Ectodermal cell (in vitro differentiated cells): ENCODE data around the gene ALKBH7.
"Not testable (repeated sequence)": the region's sequence is repeated elsewhere in the genome, so short reads cannot be mapped to it uniquely, and the experiment has no call there.

ENCODE experiments used
- H3K27ac ChIP-seq: 2 replicates; pipeline ENCODE4 v1.7.0; 2013; ENCODE audit warnings: mild to moderate bottlenecking, low read depth, low read length; ENCODE audit not compliant: insufficient read depth, poor library complexity, severe bottlenecking
- H3K27me3 ChIP-seq: 2 replicates; pipeline ENCODE4 v1.7.0; 2013; ENCODE audit warnings: mild to moderate bottlenecking, low read length; ENCODE audit not compliant: insufficient read depth, control insufficient read depth, poor library complexity, severe bottlenecking
- H3K36me3 ChIP-seq: one replicate; pipeline ENCODE4 v1.7.0; 2013; ENCODE audit warnings: low read length; ENCODE audit not compliant: control insufficient read depth, insufficient read depth
- H3K4me1 ChIP-seq: one replicate; pipeline ENCODE4 v1.7.0; 2013; ENCODE audit warnings: low read length; ENCODE audit not compliant: control insufficient read depth, insufficient read depth
- H3K4me3 ChIP-seq: 2 replicates; pipeline ENCODE4 v1.7.0; 2013; ENCODE audit warnings: low read depth, low read length, control low read depth; ENCODE audit not compliant: insufficient read depth
- H3K9me3 ChIP-seq: 2 replicates; pipeline ENCODE4 v1.7.0; 2013; ENCODE audit warnings: mild to moderate bottlenecking, low read length, moderate library complexity; ENCODE audit not compliant: control insufficient read depth
- WGBS, 2 experiments: methylation state at CpG; one replicate each; pipeline ENCODE4 v1.1.7; 2013; ENCODE audit warnings: missing lambda C conversion rate in 2 of 2; 5-methylcytosine and 5-hydroxymethylcytosine counted together

ALKBH7 gene

DNA sequence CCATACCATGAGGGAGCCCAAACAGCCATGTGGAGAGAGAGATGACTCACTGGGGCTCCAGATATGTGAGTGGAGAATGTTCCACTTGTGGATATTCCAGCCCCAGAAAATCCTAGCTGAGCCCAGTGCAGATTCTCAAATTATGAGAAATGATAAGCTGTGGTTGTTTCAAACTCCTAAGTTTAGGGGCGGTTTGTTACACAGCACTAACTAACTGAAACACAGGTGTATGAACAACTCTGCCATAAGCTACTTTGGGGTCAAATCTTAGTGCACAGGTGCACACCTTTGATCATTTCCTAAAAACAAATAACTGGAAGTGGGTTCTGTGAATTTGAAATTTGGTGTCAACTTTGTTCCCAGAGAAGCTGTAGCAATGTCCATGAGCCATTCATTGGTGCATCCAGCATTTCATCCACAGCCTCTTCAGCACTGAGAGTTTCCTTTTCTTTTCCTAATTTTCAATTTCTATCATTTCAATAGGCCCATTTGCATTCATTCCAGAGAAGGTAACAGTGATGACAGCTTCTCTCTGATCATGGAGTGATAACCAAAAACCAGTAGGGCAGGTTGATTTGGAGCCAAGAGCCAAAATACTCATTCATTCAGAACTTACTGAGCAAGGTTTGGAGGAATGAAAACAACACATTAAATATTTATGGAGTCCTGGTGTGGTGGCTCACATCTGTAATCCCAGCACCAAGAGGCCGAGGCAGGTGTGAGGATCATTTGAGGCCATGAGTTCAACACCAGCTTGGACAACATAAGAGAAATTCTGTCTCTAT, 20.0 kb upstream of the ALKBH7 start:
- no peak overlapping the region for H3K4me3 ChIP-seq
- WGBS, 2 experiments = 88 to 95% methylated on average over 2 of the region's 2 CpGs
- no peaks in the 10 kb centered on the region for H3K9me3 ChIP-seq
- H3K27ac ChIP-seq = no peak overlapping the region
- no peaks in the 10 kb centered on the region for H3K27me3 ChIP-seq
- no peaks in the 10 kb centered on the region for H3K36me3 ChIP-seq
- no peaks in the 10 kb centered on the region for H3K4me1 ChIP-seq

DNA sequence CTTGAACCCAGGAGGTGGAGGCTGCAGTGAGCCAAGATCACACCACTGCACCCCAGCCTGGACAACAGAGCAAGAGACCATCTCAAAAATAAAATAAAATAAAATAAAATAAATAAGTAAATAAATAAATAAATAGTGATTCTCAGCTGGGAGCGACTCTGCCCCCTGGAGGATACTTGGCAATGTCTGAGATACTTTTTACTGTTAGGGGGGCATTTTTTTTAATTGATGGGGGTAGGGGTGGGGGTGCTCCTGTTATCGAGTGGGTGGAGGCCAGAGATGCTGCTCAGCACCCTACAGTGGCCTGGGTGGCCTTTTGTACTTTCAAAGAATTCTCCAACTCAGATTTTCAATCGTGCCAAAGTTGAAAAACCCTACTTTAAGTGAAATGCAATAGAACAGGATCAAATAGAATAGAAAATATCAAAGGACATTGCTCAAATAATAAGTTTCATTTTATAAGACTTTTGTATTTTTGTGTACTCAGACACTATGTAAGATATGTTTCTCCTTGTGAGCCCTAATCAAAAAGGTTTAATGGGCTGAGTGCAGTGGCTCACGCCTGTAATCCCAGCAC, 18.4 kb upstream of the ALKBH7 start:
- Histone ChIP-seq H3K4me3 (no peak overlapping the region), H3K36me3 (no peaks in the 10 kb centered on the region), H3K27ac (no peak overlapping the region), H3K4me1 (peaks cover 6% of the 10 kb centered on the region), H3K9me3 (no peaks in the 10 kb centered on the region), H3K27me3 (no peaks in the 10 kb centered on the region)
- WGBS, 2 experiments = 60 to 71% methylated on average over 3 to 4 of the region's 4 CpGs

DNA sequence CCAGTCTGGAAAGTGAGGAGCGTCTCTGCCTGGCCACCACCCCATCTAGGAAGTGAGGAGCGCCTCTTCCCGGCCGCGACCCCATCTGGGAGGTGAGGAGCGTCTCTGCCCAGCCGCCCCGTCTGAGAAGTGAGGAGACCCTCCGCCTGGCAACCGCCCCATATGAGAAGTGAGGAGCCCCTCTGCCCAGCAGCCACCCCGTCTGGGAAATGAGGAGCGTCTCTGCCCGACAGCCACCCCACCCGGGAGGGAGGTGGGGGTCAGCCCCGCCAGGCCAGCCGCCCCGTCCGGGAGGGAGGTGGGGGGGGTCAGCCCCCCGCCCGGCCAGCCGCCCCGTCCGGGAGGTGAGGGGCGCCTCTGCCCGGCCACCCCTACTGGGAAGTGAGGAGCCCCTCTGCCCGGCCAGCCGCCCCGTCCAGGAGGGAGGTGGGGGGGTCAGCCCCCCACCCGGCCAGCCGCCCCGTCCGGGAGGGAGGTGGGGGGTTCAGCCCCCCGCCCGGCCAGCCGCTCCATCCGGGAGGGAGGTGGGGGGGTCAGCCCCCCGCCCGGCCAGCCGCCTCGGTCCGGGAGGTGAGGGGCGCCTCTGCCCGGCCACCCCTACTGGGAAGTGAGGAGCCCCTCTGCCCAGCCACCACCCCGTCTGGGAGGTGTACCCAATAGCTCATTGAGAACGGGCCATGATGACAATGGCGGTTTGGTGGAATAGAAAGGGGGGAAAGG, 17.1 kb upstream of the ALKBH7 start:
- not testable (repeated sequence) for H3K9me3 ChIP-seq, H3K4me1 ChIP-seq, H3K27ac ChIP-seq, H3K4me3 ChIP-seq, H3K36me3 ChIP-seq, H3K27me3 ChIP-seq
- 95 to 96% methylated on average over 36 to 44 of the region's 46 CpGs for WGBS, 2 experiments

DNA sequence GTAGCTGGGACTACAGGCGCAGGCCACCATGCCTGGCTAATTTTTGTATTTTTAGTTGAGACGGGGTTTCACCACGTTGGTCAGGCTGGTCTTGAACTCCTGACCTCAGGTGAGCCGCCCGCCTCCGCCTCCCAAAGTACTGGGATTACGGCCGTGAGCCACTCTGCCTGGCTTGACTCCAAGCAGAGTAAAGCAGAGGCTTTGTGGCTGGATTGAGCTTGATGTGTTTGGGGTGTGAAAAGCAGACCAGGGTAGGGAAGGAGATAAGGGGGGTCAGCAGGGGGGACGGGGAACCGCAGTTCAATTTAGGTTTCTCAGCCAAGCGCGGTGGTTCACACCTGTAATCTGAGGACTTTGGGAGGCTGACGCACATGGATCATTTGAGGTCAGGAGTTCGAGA, 15.4 kb upstream of the ALKBH7 start:
- no peaks in the 10 kb centered on the region for H3K36me3 ChIP-seq
- no peak overlapping the region for H3K4me3 ChIP-seq
- H3K27ac ChIP-seq = no peak overlapping the region
- peaks cover 8% of the 10 kb centered on the region for H3K4me1 ChIP-seq
- WGBS, 2 experiments = 92 to 94% methylated on average over 14 of the region's 14 CpGs
- no peaks in the 10 kb centered on the region for H3K9me3 ChIP-seq
- H3K27me3 ChIP-seq = no peaks in the 10 kb centered on the region

DNA sequence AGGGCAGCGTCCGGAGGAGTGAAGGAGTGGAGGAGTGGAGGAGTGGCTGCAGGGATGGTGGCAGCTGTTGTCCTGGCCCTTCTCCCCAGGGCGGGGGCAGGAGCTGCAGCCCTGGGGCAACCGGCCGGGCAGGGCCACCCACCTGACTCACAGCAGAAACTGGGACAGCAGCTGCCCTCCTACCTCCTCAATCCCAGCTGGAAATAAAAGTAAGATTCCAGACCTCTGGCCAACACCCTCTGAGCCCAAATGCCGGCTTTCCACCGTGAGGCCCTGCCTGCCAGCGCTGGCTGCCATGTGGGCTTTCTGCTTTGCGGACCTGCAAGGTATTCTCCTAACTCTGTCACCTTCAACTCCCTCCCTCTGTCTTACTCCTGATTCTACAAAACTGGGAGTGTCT, 14.6 kb upstream of the ALKBH7 start:
- H3K4me1 ChIP-seq = peaks cover 14% of the 10 kb centered on the region
- H3K4me3 ChIP-seq = no peak overlapping the region
- no peaks in the 10 kb centered on the region for H3K9me3 ChIP-seq
- no peaks in the 10 kb centered on the region for H3K27me3 ChIP-seq
- H3K27ac ChIP-seq = no peak overlapping the region
- no peaks in the 10 kb centered on the region for H3K36me3 ChIP-seq
- 65 to 69% methylated on average over 9 of the region's 9 CpGs for WGBS, 2 experiments

DNA sequence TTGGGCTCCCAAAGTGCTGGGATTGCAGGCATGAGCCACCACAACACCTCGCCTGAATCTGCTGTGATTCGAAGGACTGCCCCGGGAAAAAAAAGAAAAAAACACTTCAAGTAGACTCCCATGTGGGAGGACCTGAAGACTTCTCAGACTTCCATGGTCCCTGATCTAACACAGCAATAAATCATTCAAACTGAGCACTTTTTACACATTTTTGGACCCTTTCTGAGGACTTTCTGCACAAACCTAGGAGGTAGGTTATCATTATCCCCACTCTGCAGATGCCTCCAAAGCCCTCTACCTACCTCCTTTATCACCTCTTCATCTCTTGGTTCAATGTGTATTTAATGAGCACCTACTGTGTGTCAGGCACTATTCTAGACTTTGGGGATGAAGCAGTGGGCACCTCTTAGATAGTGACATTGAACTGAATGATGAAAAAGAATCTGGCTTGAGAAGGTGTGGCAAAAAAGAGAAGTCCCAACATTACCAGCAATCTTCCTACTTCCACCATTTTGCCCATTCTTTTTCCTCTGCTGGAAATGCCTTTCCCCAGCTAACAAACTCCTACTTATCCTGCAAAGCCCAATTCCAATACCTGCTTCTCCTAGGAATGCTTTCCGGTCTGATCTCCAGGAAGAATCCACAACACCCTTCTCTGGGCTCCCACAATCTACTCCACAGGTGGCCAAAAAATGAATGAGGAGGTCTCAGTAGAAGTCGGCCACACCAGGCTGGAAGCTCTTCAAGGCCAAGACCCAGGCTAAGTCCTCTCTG, 12.8 kb upstream of the ALKBH7 start:
- Histone ChIP-seq H3K27ac (no peak overlapping the region), H3K36me3 (no peaks in the 10 kb centered on the region), H3K4me3 (no peak overlapping the region), H3K9me3 (no peaks in the 10 kb centered on the region), H3K27me3 (no peaks in the 10 kb centered on the region), H3K4me1 (peaks cover 14% of the 10 kb centered on the region)
- 85% methylated on average over 5 of the region's 5 CpGs for WGBS, 2 experiments

DNA sequence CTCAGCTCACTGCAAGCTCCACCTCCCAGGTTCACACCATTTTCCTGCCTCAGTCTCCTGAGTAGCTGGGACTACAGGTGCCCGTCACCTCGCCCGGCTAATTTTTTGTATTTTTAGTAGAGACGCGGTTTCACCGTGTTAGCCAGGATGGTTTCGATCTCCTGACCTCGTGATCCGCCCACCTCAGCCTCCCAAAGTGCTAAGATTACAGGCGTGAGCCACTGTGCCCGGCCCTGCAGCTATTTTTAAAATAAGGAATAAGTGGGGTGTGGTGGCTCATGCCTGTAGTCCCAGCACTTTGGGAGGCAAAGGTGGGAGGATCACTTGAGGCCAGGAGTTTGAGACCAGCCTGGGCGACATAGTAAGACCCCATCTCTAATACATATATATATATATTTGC, 12.1 kb upstream of the ALKBH7 start:
- not testable (repeated sequence) for H3K27ac ChIP-seq, H3K4me3 ChIP-seq, H3K9me3 ChIP-seq, H3K36me3 ChIP-seq, H3K27me3 ChIP-seq
- WGBS, 2 experiments = 92 to 96% methylated on average over 11 of the region's 12 CpGs
- peaks cover 14% of the 10 kb centered on the region for H3K4me1 ChIP-seq

DNA sequence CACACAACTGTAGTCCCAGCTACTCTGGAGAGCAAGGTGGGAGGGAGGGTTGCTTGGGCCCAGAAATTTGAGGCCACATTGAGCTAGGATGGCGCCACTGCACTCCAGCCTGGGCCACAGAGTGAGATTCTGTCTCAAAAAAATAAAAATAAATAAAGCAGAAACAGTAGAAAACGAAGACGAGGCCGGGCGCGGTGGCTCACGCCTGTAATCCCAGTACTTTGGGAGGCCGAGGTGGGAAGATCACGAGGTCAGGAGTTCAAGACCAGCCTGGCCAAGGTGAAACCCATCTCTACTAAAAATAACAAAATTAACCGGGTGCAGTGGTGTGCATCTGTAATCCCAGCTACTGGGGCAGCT, 11.8 kb upstream of the ALKBH7 start:
- H3K9me3 ChIP-seq, H3K27ac ChIP-seq, H3K27me3 ChIP-seq, H3K36me3 ChIP-seq: not testable (repeated sequence)
- peak overlapping the region; percentile 67 for H3K4me3 ChIP-seq
- 90 to 94% methylated on average over 10 of the region's 10 CpGs for whole genome bisulfite sequencing, 2 experiments
- peaks cover 14% of the 10 kb centered on the region for H3K4me1 ChIP-seq

DNA sequence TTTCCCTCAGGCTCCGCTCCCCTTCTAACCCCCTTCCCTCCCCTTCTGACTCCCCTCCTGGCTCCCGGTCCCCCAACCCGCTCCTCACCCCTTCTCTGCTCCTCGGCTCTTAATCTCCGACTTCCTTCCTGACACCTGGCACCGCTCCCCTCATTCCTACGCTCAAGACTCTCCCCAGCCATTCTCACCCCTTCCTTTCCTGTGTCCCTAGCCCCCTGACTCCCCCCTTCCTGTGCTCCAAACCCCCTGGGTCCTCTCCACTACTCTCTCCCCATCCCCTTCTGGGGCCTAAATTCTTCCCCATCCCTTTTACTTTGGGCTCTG, 10.6 kb upstream of the ALKBH7 start:
- Histone ChIP-seq H3K27ac (no peak overlapping the region), H3K4me1 (peaks cover 14% of the 10 kb centered on the region), H3K27me3 (no peaks in the 10 kb centered on the region), H3K36me3 (peaks cover 5% of the 10 kb centered on the region), H3K9me3 (no peaks in the 10 kb centered on the region), H3K4me3 (peak overlapping the region; percentile 67)
- 1 to 2% methylated on average over 7 of the region's 7 CpGs for WGBS, 2 experiments

DNA sequence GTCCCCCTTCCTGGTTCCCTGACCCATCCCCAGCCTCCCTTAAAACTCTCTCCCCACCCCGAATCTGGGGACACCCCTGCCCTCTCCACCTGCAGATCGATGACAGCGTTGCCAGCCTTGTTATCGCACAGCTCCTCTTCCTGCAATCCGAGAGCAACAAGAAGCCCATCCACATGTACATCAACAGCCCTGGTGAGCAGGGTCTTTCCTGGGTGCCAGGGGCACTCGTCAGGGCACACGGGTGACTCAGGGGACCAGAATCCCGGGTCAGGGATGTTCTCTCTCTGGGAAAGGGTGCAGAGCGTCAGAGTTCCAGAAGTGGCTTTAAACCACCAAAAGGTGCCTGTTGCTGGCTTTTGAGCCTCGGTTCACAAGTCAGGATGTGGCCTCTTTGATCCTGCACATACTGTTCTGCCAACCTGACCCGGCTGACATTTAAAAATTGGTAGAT, 10.2 kb upstream of the ALKBH7 start:
- 61 to 62% methylated on average over 11 of the region's 11 CpGs for WGBS, 2 experiments
- H3K4me1 ChIP-seq = peaks cover 14% of the 10 kb centered on the region
- H3K9me3 ChIP-seq = no peaks in the 10 kb centered on the region
- H3K27me3 ChIP-seq = no peaks in the 10 kb centered on the region
- H3K27ac ChIP-seq = no peak overlapping the region
- H3K36me3 ChIP-seq = peaks cover 5% of the 10 kb centered on the region
- H3K4me3 ChIP-seq = peak overlapping the region; percentile 67
